ENCODE measurements around the gene DDX41.

GRCh38 chr5:177511181-177511580 lies 5.6 kb downstream of the DDX41 start:
- TF ChIP-seq POLR2A (IDR thresholded peaks at IDR 0.05) (no peak), EP300 (IDR thresholded peaks at IDR 0.05) (no peak), POLR2AphosphoS5 (IDR thresholded peaks at IDR 0.05) (no peak)
